ENCODE measurements around the gene RACK1.

DNA sequence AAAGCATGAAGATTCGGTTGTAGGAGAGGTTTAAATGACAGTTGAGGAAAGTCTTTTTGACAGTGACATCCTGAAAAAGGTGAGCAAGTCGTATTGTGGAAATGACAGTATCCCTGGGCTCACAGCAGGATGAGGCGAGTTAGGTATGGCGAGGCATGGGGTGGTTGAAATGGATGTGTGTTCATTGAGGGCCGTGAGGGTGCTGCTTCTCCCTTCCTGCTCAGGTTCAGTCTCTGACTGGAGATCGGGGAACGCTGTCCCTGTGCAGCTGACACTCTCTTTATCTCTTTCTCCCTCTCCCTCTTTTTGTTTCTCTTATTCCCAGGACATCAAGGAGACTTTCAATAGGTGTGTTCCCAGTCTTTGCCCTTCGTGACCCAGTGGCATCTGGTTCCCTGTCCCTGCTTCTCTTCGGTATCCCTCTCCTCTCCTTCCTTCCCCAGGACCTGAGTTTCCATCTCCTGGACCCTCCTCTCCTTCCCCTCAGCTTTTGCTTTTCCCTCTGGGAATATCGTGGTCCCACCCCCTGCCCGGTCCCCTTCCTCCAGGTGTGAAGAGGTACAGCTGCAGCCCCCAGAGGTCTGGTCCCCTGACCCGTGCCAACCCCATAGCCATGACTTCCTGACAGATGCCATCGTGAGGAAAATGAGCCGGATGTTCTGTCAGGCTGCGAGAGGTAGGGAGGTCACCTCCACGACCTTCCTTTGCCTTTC is 10.5 kb downstream of the RACK1 start:
- TF ChIP-seq POLR2A (IDR thresholded peaks at IDR 0.05) (no peak), EP300 (IDR thresholded peaks at IDR 0.05) (no peak)
- TF ChIP-seq, protein P1, sequence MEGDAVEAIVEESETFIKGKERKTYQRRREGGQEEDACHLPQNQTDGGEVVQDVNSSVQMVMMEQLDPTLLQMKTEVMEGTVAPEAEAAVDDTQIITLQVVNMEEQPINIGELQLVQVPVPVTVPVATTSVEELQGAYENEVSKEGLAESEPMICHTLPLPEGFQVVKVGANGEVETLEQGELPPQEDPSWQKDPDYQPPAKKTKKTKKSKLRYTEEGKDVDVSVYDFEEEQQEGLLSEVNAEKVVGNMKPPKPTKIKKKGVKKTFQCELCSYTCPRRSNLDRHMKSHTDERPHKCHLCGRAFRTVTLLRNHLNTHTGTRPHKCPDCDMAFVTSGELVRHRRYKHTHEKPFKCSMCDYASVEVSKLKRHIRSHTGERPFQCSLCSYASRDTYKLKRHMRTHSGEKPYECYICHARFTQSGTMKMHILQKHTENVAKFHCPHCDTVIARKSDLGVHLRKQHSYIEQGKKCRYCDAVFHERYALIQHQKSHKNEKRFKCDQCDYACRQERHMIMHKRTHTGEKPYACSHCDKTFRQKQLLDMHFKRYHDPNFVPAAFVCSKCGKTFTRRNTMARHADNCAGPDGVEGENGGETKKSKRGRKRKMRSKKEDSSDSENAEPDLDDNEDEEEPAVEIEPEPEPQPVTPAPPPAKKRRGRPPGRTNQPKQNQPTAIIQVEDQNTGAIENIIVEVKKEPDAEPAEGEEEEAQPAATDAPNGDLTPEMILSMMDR (IDR thresholded peaks at IDR 0.05) = no peak
